GM10266 (cell line): ENCODE measurements around the gene FBXO34.
A peak's percentile ranks its signal among the peaks of the same experiment; 100 is the strongest.

Source experiments
- DNase-seq: peaks from one replicate; pipeline ENCODE4 v3.0.0; 2012; ENCODE audit errors: extremely low spot score
- TF ChIP-seq, protein P1 (sequence below): IDR thresholded peaks from 2 replicates; pipeline ENCODE4 v1.5.1; 2012; ENCODE audit warnings: mild to moderate bottlenecking, low read depth; ENCODE audit not compliant: control insufficient read depth, insufficient read depth; ENCODE audit errors: missing control alignments

FBXO34 gene

DNA sequence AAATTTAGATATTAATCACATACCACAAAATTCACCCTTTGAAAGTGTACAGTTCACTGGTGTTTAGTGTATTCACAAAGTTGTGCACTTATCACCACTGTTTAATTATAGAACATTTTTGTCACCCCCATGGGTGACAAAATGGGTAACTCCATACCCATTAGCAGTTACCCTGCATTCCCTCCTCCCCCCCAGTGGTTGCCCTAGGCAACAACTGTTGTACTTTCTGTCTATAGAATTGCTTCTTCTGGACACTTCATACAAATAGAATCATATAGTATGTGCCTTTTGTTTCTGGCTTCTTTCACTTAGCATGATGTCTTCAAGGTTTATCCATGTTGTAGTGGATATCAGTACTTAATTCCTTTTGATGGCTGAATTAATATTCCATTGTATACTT, 52.7 kb downstream of the FBXO34 start:
- TF ChIP-seq, protein P1, sequence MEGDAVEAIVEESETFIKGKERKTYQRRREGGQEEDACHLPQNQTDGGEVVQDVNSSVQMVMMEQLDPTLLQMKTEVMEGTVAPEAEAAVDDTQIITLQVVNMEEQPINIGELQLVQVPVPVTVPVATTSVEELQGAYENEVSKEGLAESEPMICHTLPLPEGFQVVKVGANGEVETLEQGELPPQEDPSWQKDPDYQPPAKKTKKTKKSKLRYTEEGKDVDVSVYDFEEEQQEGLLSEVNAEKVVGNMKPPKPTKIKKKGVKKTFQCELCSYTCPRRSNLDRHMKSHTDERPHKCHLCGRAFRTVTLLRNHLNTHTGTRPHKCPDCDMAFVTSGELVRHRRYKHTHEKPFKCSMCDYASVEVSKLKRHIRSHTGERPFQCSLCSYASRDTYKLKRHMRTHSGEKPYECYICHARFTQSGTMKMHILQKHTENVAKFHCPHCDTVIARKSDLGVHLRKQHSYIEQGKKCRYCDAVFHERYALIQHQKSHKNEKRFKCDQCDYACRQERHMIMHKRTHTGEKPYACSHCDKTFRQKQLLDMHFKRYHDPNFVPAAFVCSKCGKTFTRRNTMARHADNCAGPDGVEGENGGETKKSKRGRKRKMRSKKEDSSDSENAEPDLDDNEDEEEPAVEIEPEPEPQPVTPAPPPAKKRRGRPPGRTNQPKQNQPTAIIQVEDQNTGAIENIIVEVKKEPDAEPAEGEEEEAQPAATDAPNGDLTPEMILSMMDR = no peak
- DNase-seq = no peak

DNA sequence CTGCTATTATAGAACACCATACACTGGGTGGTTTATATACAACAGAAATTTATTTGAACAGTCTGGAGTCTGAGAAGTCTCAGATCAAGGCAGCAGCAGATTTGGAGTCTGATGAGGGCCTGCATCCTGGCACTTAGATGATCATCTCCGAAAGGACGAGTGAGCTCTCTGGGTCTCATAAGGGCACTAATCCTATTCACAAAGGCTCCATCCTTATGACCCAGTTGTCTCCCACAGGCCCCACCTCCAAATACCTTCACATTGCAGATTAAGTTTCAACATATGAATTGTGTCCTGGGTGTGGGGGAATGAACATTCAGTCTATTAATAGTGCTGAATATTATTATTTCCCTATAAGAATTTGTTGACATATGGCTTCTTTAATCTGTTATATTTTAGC, 53.6 kb downstream of the FBXO34 start:
- no peak for DNase-seq
- TF ChIP-seq, protein P1 = no peak

DNA sequence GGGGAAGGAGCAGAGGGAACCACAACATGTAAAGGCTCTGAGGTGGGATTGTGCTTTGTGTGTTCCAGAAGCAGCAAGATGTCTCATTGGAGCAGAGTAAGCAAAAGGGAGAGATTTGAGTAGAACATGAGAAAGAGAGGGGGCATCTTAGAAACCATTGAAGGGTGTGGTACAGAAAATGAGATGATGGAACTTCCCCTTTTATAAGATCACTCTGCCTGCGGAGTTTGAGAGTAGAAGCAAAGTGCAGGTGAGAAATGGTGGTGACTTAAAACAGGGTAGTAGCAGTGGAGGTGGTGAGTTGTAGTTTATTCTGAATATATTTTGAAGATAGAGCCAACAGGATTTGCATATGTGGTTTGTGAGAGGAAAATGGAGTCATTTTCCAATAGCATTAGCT, 56.0 kb downstream of the FBXO34 start:
- TF ChIP-seq, protein P1 = no peak
- DNase-seq = no peak

DNA sequence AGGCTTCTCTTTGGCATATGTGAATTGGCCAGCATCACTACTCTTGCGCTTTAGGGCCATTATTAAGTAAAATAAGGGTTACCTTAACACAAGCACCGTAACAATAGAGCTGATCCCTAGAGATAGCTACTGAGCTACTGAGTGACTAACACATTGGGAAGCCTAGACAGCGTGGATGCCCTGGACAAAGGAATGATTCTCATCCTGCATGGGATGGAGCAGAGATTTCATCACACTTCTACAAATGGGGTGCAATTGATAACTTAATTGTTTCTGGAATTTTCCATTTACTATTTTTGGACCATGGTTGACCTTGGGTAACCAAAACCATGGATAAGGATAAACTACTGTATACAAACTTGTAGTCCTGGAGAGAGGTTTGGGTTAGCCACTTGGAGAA, 57.1 kb downstream of the FBXO34 start:
- DNase-seq = no peak

DNA sequence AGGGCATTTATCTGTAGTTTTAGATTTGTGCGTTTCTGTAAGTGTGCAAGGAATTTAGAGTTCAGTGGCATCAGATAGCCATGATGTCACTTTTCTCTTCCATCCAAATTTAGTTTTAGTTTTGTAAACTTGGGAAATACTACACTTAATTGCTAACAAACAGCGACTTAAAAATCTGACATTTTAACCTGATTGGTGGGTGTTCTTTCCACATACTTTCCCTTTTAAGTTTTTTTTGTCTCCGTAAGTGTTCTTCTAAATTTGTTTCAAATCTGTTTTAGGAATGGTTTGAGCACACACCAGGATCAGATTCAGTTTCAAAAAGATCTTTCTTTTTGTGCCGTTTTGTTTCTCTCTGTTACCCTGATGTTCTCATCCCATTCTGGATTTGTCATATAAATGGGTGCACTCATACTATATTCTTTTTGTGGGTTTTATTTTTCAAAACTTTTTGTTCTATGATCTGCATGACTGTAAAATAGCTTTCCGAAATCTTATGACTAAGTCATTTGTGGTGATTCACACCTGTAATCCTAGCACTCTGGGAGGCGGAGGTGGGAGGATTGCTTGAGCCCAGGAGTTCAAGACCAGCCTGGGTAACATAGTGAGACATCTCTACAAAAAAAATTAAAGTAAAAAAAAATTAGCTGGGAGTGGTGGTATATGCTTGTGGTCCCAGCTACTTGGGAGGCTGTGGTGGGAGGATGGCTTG, 58.9 kb downstream of the FBXO34 start:
- DNase-seq = no peak
- TF ChIP-seq, protein P1 = no peak

More for the DNA sequence above, 57.1 kb downstream of the FBXO34 start:
- TF ChIP-seq, protein P1 = no peak

DNA sequence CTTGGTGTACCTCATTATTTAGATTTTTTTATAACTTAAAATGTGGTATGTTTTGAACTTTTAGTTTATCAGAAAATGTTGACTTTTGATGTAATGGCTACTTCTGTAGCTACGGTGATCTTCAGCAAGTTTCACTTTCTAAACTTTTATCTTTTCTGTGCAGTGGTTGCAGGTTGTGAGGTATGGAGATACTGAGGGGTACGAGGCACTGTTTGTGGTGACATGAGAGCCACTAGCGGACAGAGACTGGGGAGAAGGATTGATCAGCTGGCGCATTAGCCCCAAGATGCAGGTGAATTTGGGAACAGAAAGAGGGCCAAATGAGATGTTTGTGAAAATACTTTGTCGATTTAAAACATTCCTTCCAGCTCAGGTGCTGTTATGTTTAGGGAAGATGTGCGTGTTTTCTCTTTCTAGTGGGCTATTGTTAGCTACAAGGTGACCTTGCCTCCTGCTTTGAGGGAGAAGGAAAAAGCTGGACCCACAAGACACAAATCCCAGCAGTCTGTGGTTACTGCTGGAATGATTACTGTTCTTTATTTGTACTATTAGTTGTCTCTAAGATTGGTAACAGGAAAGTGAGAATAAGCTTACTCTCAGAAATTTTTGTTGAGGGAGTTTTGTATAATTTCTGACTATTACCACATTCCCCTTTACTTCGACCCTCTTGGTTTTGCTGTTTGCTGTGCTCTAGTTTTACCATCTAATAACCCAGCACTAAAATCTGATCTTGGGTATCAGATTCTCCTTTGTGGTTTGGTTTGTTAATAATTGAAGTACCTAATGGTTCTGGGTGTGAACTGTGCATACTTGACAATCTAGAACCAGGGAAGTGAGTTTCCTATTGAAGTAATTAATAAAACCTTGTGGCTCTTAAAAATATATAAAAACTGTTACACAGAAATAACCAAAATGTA, 61.7 kb downstream of the FBXO34 start:
- TF ChIP-seq, protein P1 = peak; percentile 6
- DNase-seq = no peak
